H7 (cell line): ENCODE measurements around the gene BCL6B. TPM values are rescaled to one million over a fixed set of nuclear protein-coding genes. Genes with fewer than 3 reads are reported as not detected.

Source experiments
- DNase-seq: peaks from one replicate; pipeline ENCODE4 v3.0.0; 2012
- H3K27me3 ChIP-seq: 2 replicates; pipeline ENCODE4 v1.6.0; 2011; ENCODE audit warnings: mild to moderate bottlenecking, low read length; ENCODE audit not compliant: control insufficient read depth, insufficient read depth
- H3K36me3 ChIP-seq: replicated peaks from 2 replicates; pipeline ENCODE4 v1.5.1; 2011; ENCODE audit warnings: low read length; ENCODE audit not compliant: control insufficient read depth, insufficient read depth
- H3K4me3 ChIP-seq: 2 replicates; pipeline ENCODE4 v1.5.1; 2011; ENCODE audit warnings: low read depth, mild to moderate bottlenecking, control low read depth, low read length, moderate library complexity; ENCODE audit not compliant: insufficient read depth
- total RNA-seq: library from RNA; depleted of rRNA; stranded (reverse); fragments of >200 nt; shearing (Covaris generic); gene quantifications from 2 replicates; pipeline ENCODE4 v1.2.3, GENCODE V29; 2014

BCL6B gene
- total RNA-seq, 1 experiment from 2014 or later = 4.9 TPM

GRCh38 chr17:7029096-7029495, 6.2 kb downstream of the BCL6B start:
- Histone ChIP-seq H3K4me3 (no peak overlapping the region), H3K27me3 (no peaks in the 10 kb centered on the region; the same call in 1 of the 2 replicates), H3K36me3 (no peaks in the 10 kb centered on the region; the same call in 1 of the 2 replicates)
- no peak for DNase-seq

GRCh38 chr17:7029659-7030058, 6.8 kb downstream of the BCL6B start:
- Histone ChIP-seq H3K36me3 (no peaks in the 10 kb centered on the region; the same call in 1 of the 2 replicates), H3K4me3 (no peak overlapping the region), H3K27me3 (no peaks in the 10 kb centered on the region; the same call in 1 of the 2 replicates)
- no peak for DNase-seq

- peak overlapping the region; percentile 85 for H3K4me3 ChIP-seq
Observed at GRCh38 chr17:7034955-7035590, 12.2 kb downstream of the BCL6B start.

GRCh38 chr17:7035591-7036368, 12.9 kb downstream of the BCL6B start, which contains the start of gene SLC16A13:
TSS of gene SLC16A13 (plus strand) at chr17:7036015. CDS start at chr17:7036383, 368 bp downstream.
- Histone ChIP-seq H3K36me3 (no peaks in the 10 kb centered on the region), H3K4me3 (peak within 1 kb of the TSS; percentile 85), H3K27me3 (peaks cover 5% of the 10 kb centered on the region; the same call in 1 of the 2 replicates)
- peak; percentile 100 for DNase-seq

More at GRCh38 chr17:7034955-7035590, 12.2 kb downstream of the BCL6B start:
- no peaks in the 10 kb centered on the region for H3K36me3 ChIP-seq
- DNase-seq = no peak
- H3K27me3 ChIP-seq = peaks cover 5% of the 10 kb centered on the region; the same call in 1 of the 2 replicates

- DNase-seq = peak; percentile 74
- Histone ChIP-seq H3K36me3 (no peaks in the 10 kb centered on the region), H3K4me3 (no peak overlapping the region), H3K27me3 (peaks cover 22% of the 10 kb centered on the region)
Observed at GRCh38 chr17:7038025-7038862, 15.4 kb downstream of the BCL6B start.

GRCh38 chr17:7039832-7040231, 17.0 kb downstream of the BCL6B start:
- no peak for DNase-seq
- no peak overlapping the region for H3K4me3 ChIP-seq
- peaks cover 36% of the 10 kb centered on the region for H3K27me3 ChIP-seq
- no peaks in the 10 kb centered on the region for H3K36me3 ChIP-seq

- peak overlapping the region; percentile 53 for H3K4me3 ChIP-seq
- peak; percentile 87 for DNase-seq
- H3K36me3 ChIP-seq = no peaks in the 10 kb centered on the region
- peaks cover 46% of the 10 kb centered on the region for H3K27me3 ChIP-seq
Observed at GRCh38 chr17:7041607-7042500, 19.0 kb downstream of the BCL6B start.

GRCh38 chr17:7042501-7043181, 19.8 kb downstream of the BCL6B start:
- peak overlapping the region; percentile 53 for H3K4me3 ChIP-seq
- DNase-seq = peak; percentile 90
- peaks cover 48% of the 10 kb centered on the region for H3K27me3 ChIP-seq
- H3K36me3 ChIP-seq = no peaks in the 10 kb centered on the region

- Histone ChIP-seq H3K27me3 (peaks cover 48% of the 10 kb centered on the region), H3K4me3 (peak overlapping the region; percentile 53), H3K36me3 (no peaks in the 10 kb centered on the region)
- DNase-seq = no peak
Observed at GRCh38 chr17:7043182-7043496, 20.3 kb downstream of the BCL6B start.

- Histone ChIP-seq H3K27me3 (peaks cover 47% of the 10 kb centered on the region), H3K36me3 (no peaks in the 10 kb centered on the region), H3K4me3 (peak within 1 kb of the TSS; percentile 53)
- peak; percentile 85 for DNase-seq
Observed at GRCh38 chr17:7043497-7044198, 20.8 kb downstream of the BCL6B start, which contains the start of gene SLC16A11. TSS of gene SLC16A11 (minus strand) at chr17:7044092. CDS start at chr17:7043513, 579 bp downstream.

- peak; percentile 60 for DNase-seq
- no peak overlapping the region for H3K4me3 ChIP-seq
- H3K27me3 ChIP-seq = peaks cover 48% of the 10 kb centered on the region
- H3K36me3 ChIP-seq = no peaks in the 10 kb centered on the region
Observed at GRCh38 chr17:7045492-7046126, 22.8 kb downstream of the BCL6B start.

GRCh38 chr17:7046127-7046724, 23.4 kb downstream of the BCL6B start:
- Histone ChIP-seq H3K27me3 (peaks cover 48% of the 10 kb centered on the region), H3K4me3 (peak overlapping the region; percentile 27; the same call in 1 of the 2 replicates), H3K36me3 (no peaks in the 10 kb centered on the region)
- peak; percentile 69 for DNase-seq
